Esophagus (tissue), 2 donors: ENCODE measurements around the gene EVX2. TPM values are rescaled to one million over a fixed set of nuclear protein-coding genes. Genes with fewer than 3 reads are reported as not detected.

ENCODE experiments used
- H3K27ac ChIP-seq, 2 donors: one replicate each; pipeline ENCODE4 v1.5.1; 2013; ENCODE audit warnings: low read depth in 2 of 2, mild to moderate bottlenecking in 2 of 2, inconsistent platforms in 1 of 2, low read length in 1 of 2, moderate library complexity in 1 of 2
- H3K27me3 ChIP-seq, 2 donors: one replicate each; pipeline ENCODE4 v1.6.1; 2013; ENCODE audit warnings: low read length in 2 of 2, control low read depth in 1 of 2, mild to moderate bottlenecking in 1 of 2; ENCODE audit not compliant: insufficient read depth in 2 of 2, control insufficient read depth in 1 of 2
- H3K36me3 ChIP-seq, 2 donors: one replicate each; pipeline ENCODE4 v1.6.1; 2013; ENCODE audit warnings: low read length in 1 of 2; ENCODE audit not compliant: control insufficient read depth in 2 of 2, insufficient read depth in 2 of 2
- H3K4me1 ChIP-seq, 2 donors: one replicate each; pipeline ENCODE4 v1.6.1; 2013; ENCODE audit warnings: low read length in 1 of 2; ENCODE audit not compliant: control insufficient read depth in 2 of 2, insufficient read depth in 2 of 2
- H3K4me3 ChIP-seq, 2 donors: one replicate each; pipeline ENCODE4 v1.5.1; 2013; ENCODE audit warnings: low read length in 2 of 2, mild to moderate bottlenecking in 2 of 2, low read depth in 1 of 2, moderate library complexity in 1 of 2
- H3K9me3 ChIP-seq, 2 donors: one replicate each; pipeline ENCODE4 v1.6.1; 2013; ENCODE audit warnings: mild to moderate bottlenecking in 2 of 2, low read depth in 1 of 2, low read length in 1 of 2, moderate library complexity in 1 of 2; ENCODE audit not compliant: control insufficient read depth in 2 of 2, insufficient read depth in 1 of 2
- WGBS, 2 donors: extraction: QIAGEN DNeasy Blood & Tissue Kit; methylation state at CpG; one replicate each; pipeline ENCODE4 v1.1.7; 2013; 5-methylcytosine and 5-hydroxymethylcytosine counted together
- polyA plus RNA-seq, 2 donors: library from polyadenylated mRNA; stranded (reverse); fragments of 200-250 nt; gene quantifications; one replicate each; pipeline ENCODE4 v1.2.3, GENCODE V29; 2013
- donor health status: healthy with polysubstance abuse.
- donor health status: Bipolar disorder and iron deficiency.

EVX2 gene
- polyA plus RNA-seq, 2 donors = not detected

DNA sequence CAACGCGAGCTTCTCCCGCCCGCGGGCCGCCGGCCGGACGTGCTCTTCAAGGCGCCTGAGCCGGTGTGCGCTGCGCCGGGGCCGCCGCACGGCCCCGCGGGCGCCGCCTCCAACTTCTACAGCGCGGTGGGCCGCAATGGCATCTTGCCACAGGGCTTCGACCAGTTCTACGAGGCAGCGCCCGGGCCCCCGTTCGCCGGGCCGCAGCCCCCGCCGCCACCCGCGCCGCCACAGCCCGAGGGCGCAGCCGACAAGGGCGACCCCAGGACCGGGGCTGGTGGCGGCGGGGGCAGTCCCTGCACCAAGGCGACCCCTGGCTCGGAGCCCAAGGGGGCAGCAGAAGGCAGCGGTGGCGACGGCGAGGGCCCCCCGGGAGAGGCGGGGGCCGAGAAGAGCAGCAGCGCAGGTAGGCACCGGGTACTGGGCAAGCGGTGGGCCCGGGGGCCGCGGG lies 24.0 kb upstream of the EVX2 start:
- Histone ChIP-seq H3K27ac (no peak overlapping the region), H3K9me3 (peaks cover 0 to 2% of the 10 kb centered on the region in 2 donors), H3K27me3 (peaks cover 9 to 65% of the 10 kb centered on the region in 2 donors), H3K4me3 (peak overlapping the region; percentile 11 to 44), H3K36me3 (no peaks in the 10 kb centered on the region), H3K4me1 (peaks cover 9 to 11% of the 10 kb centered on the region in 2 donors)
- 3% methylated on average over 44 to 59 of the region's 59 CpGs for WGBS, 2 donors

DNA sequence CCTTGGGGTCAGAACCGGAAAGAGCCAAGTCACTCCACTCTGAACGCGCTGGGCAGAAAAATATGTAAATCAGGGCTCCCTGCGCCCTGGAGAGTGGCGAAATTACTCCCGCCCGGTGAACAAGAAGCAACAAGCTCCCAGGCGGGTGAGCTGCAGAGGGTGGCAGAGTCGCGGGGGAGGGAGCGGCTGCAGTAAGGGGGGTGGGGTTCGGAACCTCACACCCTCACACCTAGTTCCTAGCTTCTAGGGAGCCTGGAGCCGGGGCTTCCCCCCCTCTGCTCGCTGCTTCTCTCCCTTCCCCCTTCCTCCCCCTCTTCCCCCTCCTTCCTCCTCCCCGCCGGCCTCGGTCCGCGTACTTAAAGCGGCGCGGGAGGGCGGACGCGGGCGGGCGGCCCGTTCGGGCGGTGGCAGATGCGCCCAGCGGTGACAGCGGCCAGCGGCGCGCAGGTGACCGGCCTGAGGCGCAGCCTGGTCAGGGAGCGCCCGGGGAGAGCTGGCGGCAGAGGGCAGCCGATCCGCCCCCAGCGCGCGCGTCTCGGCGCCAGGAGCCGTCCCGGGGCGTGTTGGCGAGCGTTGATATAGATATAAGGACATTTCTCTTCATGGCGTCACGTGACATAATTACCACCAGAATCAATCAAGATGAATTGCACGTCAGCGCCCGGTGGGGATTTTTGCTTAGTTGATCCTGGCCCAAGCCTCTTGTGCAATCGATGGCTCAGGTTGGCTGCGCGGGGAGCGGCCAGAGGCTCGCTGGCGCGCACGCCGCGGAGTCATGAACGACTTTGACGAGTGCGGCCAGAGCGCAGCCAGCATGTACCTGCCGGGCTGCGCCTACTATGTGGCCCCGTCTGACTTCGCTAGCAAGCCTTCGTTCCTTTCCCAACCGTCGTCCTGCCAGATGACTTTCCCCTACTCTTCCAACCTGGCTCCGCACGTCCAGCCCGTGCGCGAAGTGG lies 23.1 kb upstream of the EVX2 start, which contains the start of gene HOXD11:
TSS of gene HOXD11 (plus strand) at position 700 of the 959 bp plus-strand sequence. CDS start at position 776, 76 bp downstream.
- peaks cover 9 to 11% of the 10 kb centered on the region in 2 donors for H3K4me1 ChIP-seq
- peak within 1 kb of the TSS; percentile 34 to 44 for H3K4me3 ChIP-seq
- H3K36me3 ChIP-seq = no peaks in the 10 kb centered on the region
- no peaks in the 10 kb centered on the region for H3K9me3 ChIP-seq
- peaks cover 16 to 60% of the 10 kb centered on the region in 2 donors for H3K27me3 ChIP-seq
- 3 to 4% methylated on average over 79 to 85 of the region's 85 CpGs for WGBS, 2 donors
- no peak within 1 kb of the TSS for H3K27ac ChIP-seq

DNA sequence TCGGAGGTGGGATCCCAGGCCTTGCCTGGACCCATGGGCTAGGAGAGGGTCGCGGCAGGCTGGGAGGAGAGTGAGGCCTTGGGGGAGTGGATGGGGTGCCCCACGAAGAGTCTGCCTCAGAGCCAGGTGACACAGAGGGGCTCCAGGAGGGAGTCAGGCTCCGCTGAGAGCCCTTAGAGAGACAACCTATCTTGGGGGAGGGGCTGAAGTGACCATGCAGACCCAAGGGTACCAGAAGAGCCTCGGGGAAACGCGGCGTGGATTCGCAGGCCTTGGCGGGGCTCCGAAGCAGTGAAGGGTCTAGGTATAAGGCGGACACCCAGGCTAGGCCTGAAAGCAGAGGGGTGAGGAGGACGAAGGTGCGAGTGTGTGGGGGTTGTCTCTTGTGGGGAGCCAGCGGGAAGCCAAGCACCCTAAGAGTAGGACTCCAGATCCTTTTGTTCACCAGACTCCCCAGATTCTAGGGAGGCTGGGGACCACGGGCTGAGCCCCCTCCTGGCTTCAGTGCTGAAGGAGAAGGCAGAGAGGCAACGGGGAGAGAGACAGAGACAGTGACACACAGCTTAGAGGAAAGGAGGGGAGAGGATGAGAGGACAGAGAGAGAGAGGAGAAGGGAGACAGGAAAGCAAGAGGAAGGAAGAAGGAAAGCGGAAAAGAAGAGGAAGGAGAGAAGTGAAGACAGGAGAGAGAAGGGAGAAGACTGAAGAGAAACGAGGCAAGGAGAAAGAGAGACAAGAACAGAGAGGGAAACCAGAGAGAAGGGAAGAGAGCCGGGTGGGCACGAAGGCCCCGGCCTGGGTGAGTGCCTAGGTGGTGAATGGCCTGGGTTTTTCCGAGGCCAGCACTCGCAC lies 22.2 kb upstream of the EVX2 start:
- no peaks in the 10 kb centered on the region for H3K36me3 ChIP-seq
- peak overlapping the region in 1 of 2 donors; percentile 44 for H3K4me3 ChIP-seq
- H3K27me3 ChIP-seq = peaks cover 20 to 61% of the 10 kb centered on the region in 2 donors
- no peak overlapping the region for H3K27ac ChIP-seq
- H3K4me1 ChIP-seq = peaks cover 9 to 11% of the 10 kb centered on the region in 2 donors
- H3K9me3 ChIP-seq = no peaks in the 10 kb centered on the region
- 9 to 17% methylated on average over 25 of the region's 25 CpGs for WGBS, 2 donors

DNA sequence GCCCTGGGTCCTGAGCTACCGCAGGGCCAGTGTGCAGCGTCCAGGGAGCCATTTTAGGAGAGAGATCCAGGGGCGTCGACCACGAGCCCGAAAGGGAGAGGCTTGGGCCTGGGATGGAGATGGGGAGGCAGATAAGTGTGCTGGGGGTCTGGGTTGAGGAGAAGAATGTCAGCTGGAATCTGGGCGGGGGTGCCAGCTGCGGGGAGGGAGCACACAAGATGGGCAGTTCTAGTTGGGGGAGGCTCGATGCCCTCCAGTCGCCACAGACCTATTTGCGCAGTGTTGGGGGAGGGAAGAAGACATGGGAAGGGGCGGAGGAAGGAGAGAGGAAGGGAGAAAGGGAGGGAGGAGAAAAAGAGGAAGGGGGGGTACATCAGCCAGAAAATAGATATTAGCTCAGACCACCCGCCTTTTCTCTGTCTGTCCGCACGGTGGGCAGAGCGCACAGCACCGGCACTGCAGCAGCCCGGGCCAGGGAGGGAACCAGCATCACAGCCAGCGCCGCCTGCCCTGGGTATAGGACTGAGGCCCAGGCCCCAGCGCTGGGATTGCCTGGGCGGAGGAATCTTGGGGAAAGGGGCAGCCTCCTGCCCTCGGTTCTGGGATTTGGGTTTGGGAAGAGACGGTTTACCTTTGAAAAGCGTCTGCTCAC lies 21.4 kb upstream of the EVX2 start:
- Histone ChIP-seq H3K9me3 (peaks cover 0 to 5% of the 10 kb centered on the region in 2 donors), H3K27ac (no peak overlapping the region), H3K4me1 (peaks cover 9 to 11% of the 10 kb centered on the region in 2 donors), H3K4me3 (no peak overlapping the region), H3K36me3 (no peaks in the 10 kb centered on the region), H3K27me3 (peaks cover 26 to 60% of the 10 kb centered on the region in 2 donors)
- WGBS, 2 donors = 5 to 12% methylated on average over 25 of the region's 25 CpGs

DNA sequence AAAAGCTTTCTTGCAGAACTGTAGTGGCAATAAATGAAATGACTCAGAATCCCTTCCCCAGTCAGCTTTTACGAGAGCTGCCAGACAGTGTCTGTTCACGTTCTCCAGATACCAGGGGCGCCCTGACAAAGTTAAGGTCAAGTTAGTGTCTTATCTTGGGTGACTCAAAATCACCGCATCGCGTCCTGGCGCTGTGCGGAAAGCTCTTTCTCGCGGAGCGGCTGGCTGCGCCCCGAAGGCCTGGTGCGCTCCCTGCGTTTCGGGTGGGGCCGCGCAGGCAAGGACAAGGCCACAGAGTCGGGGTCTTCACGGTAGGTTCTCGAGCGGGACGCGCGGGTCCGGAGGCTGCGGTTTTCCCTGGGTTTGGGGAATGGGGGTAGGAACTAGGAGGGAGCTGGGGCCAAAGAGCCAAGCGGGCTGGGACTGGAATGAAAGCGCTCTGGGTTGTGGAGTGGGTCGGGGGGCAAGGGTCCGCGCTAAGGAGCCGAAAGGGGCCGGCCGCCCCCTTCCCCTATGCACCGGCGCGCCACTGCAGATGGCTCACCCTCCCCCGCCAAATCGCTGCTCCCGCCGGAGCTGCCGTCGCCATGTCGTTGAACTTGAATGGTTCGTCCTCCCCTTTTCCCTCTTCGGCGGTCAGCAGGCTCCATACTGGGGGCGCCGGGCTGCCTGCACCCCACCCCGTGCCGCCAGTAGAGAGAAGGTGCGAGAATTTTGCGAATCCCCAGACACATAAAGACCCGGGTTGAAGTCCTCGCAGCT lies 20.7 kb upstream of the EVX2 start:
- H3K36me3 ChIP-seq = no peaks in the 10 kb centered on the region
- H3K27ac ChIP-seq = no peak overlapping the region
- H3K27me3 ChIP-seq = peaks cover 29 to 60% of the 10 kb centered on the region in 2 donors
- 6% methylated on average over 47 to 56 of the region's 56 CpGs for WGBS, 2 donors
- H3K4me1 ChIP-seq = peaks cover 9 to 11% of the 10 kb centered on the region in 2 donors
- peaks cover 0 to 12% of the 10 kb centered on the region in 2 donors for H3K9me3 ChIP-seq
- H3K4me3 ChIP-seq = no peak overlapping the region

DNA sequence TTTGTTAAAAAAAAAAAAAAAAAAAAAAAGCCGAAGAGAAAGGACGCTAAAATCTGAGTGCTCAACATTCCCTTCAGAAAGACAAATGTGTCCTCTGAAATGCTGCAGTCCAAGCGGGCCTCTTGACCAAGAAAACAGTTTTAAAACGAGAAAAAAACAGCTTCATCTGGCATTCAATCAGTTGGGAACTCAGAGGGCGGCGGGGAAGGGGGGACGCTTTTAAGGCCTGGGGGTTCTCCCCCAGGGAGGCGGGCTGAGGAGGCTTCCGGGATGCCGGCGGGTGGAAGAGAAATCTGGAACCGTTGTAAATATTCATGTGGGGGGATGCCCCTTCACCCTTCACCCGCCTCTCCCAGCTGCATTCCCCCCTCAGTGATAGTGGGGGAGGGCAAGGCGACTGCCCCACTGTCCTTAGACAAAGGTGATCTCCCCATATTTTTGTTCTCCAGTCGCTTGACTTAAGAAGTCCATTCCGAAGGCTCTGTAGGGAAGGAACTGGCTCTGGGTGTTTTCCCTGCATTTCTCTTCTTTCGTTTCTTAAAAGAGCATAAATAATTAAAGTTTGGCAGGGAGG lies 20.1 kb upstream of the EVX2 start:
- H3K4me3 ChIP-seq = no peak overlapping the region
- H3K36me3 ChIP-seq = no peaks in the 10 kb centered on the region
- no peak overlapping the region for H3K27ac ChIP-seq
- peaks cover 9 to 11% of the 10 kb centered on the region in 2 donors for H3K4me1 ChIP-seq
- H3K9me3 ChIP-seq = peaks cover 0 to 12% of the 10 kb centered on the region in 2 donors
- 11 to 14% methylated on average over 17 of the region's 17 CpGs for WGBS, 2 donors
- H3K27me3 ChIP-seq = peaks cover 31 to 60% of the 10 kb centered on the region in 2 donors

DNA sequence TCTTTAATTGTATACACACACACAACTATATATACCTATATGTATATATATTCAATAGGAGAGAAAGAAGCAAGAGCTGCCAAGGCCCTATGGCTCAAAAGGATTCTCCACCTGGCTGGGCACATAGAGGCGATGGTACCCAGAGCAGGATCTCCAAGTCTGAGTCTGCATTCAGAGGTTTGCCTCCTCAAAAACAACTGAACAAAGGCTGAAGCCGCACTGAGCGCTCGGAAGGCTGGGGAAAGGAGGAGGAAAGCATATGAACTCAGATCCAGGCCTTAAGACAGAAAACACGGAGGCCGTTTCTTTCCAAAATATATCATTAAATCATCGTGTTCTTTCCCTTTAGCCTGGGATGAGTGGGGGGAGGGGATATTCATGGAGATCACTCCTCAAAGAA lies 19.4 kb upstream of the EVX2 start:
- Histone ChIP-seq H3K4me3 (no peak overlapping the region), H3K9me3 (peaks cover 0 to 12% of the 10 kb centered on the region in 2 donors), H3K27ac (no peak overlapping the region), H3K27me3 (peaks cover 31 to 60% of the 10 kb centered on the region in 2 donors), H3K36me3 (no peaks in the 10 kb centered on the region), H3K4me1 (peaks cover 9 to 12% of the 10 kb centered on the region in 2 donors)
- 38 to 45% methylated on average over 7 of the region's 7 CpGs for WGBS, 2 donors

DNA sequence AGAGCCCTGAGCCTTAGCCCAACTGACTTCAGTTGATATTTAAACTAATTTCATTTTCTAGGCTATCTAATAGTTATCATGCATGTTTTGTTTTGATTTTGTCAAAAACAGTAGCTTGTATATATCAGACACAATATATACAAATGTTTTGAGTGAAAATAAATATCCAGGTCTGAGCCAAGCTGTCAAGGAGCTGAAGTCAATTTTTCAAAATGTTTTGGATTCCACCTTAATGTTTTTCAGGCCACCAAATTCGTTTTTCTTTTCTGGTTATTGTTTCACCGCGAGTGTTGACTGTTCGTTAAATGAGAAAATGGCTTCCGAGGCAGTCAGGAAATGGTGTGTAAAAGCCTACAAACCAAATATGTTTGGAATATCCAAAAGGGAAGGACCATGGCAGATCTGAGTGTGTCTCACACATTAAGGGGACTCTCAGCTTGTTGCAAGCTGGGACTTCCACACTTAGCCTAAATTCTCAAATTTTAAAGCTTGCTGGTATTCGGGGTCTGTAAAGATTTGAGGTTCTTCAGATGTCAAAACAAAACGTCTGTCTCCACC lies 18.6 kb upstream of the EVX2 start:
- Histone ChIP-seq H3K36me3 (no peaks in the 10 kb centered on the region), H3K27ac (no peak overlapping the region), H3K27me3 (peaks cover 31 to 59% of the 10 kb centered on the region in 2 donors), H3K4me3 (no peak overlapping the region), H3K4me1 (peaks cover 9 to 12% of the 10 kb centered on the region in 2 donors), H3K9me3 (peaks cover 0 to 12% of the 10 kb centered on the region in 2 donors)
- 24 to 28% methylated on average over 7 of the region's 7 CpGs for WGBS, 2 donors
